Mesendoderm (in vitro differentiated cells): ENCODE data around the gene GNA15.
A peak's percentile ranks its signal among the peaks of the same experiment; 100 is the strongest.

Source experiments
- DNase-seq: peaks from one replicate; pipeline ENCODE4 v3.0.0; 2013
- H2AK5ac ChIP-seq: 2 replicates; pipeline ENCODE4 v1.6.1; 2013; ENCODE audit warnings: low read length, inconsistent platforms
- H2BK120ac ChIP-seq: 2 replicates; pipeline ENCODE4 v1.6.1; 2013; ENCODE audit warnings: low read depth, mild to moderate bottlenecking, low read length, moderate library complexity, mixed read lengths
- H2BK15ac ChIP-seq: replicated peaks from 2 replicates; pipeline ENCODE4 v1.6.1; 2013; ENCODE audit warnings: low read depth, mild to moderate bottlenecking, moderate library complexity
- H2BK5ac ChIP-seq: 2 replicates; pipeline ENCODE4 v1.6.1; 2013; ENCODE audit warnings: low read length, inconsistent platforms
- H3K18ac ChIP-seq: 2 replicates; pipeline ENCODE4 v1.6.1; 2013; ENCODE audit warnings: mild to moderate bottlenecking, low read length, mixed read lengths
- H3K23ac ChIP-seq: one replicate; pipeline ENCODE4 v1.6.1; 2013; ENCODE audit warnings: low read length
- H3K27ac ChIP-seq: 2 replicates; pipeline ENCODE4 v1.5.1; 2013; ENCODE audit warnings: low read depth, mild to moderate bottlenecking, inconsistent platforms, low read length, moderate library complexity
- H3K27me3 ChIP-seq: 2 replicates; pipeline ENCODE4 v1.6.1; 2013; ENCODE audit warnings: low read length, control low read depth, mild to moderate bottlenecking, inconsistent platforms; ENCODE audit not compliant: insufficient read depth, poor library complexity
- H3K36me3 ChIP-seq: 2 replicates; pipeline ENCODE4 v1.6.1; 2013; ENCODE audit warnings: low read length, inconsistent platforms; ENCODE audit not compliant: control insufficient read depth, insufficient read depth
- H3K4ac ChIP-seq: one replicate; pipeline ENCODE4 v1.6.1; 2013; ENCODE audit warnings: low read depth, mild to moderate bottlenecking, low read length, moderate library complexity
- H3K4me1 ChIP-seq: 2 replicates; pipeline ENCODE4 v1.6.1; 2013; ENCODE audit warnings: low read depth, low read length, inconsistent platforms; ENCODE audit not compliant: control insufficient read depth
- H3K4me2 ChIP-seq: 2 replicates; pipeline ENCODE4 v1.6.1; 2013; ENCODE audit warnings: low read length
- H3K4me3 ChIP-seq: 2 replicates; pipeline ENCODE4 v1.5.1; 2013; ENCODE audit warnings: mild to moderate bottlenecking, low read length
- H3K56ac ChIP-seq: one replicate; pipeline ENCODE4 v1.6.1; 2013; ENCODE audit warnings: low read length
- H3K79me1 ChIP-seq: 2 replicates; pipeline ENCODE4 v1.6.1; 2013; ENCODE audit warnings: low read length, inconsistent platforms
- H3K79me2 ChIP-seq: 2 replicates; pipeline ENCODE4 v1.6.1; 2013; ENCODE audit warnings: mild to moderate bottlenecking, low read length; ENCODE audit not compliant: control insufficient read depth, insufficient read depth
- H3K9ac ChIP-seq: 2 replicates; pipeline ENCODE4 v1.6.1; 2013; ENCODE audit warnings: low read length, inconsistent platforms
- H4K5ac ChIP-seq: one replicate; pipeline ENCODE4 v1.6.1; 2013; ENCODE audit warnings: low read length
- H4K8ac ChIP-seq: one replicate; pipeline ENCODE4 v1.6.1; 2013; ENCODE audit warnings: low read depth, mild to moderate bottlenecking, control low read depth, low read length, moderate library complexity
- whole genome bisulfite sequencing: extraction: QIAGEN DNeasy Blood & Tissue Kit; methylation state at CpG from one replicate; pipeline ENCODE4 v1.1.7; 2013; ENCODE audit warnings: low lambda C conversion rate, missing lambda C conversion rate; ENCODE audit not compliant: insufficient coverage; ENCODE audit errors: extremely low coverage; 5-methylcytosine and 5-hydroxymethylcytosine counted together

GNA15 gene

GRCh38 chr19:3183721-3184641 is 48.1 kb downstream of the GNA15 start:
- no peak for DNase-seq
- Histone ChIP-seq H2BK15ac (no peak overlapping the region), H3K18ac (no peak overlapping the region), H3K23ac (no peak overlapping the region), H3K9ac (no peak overlapping the region), H3K4ac (no peak overlapping the region), H3K27me3 (no peaks in the 10 kb centered on the region), H3K4me3 (no peak overlapping the region), H3K36me3 (no peaks in the 10 kb centered on the region), H2BK5ac (no peak overlapping the region), H4K8ac (no peak overlapping the region), H2AK5ac (no peak overlapping the region), H3K4me2 (no peak overlapping the region), H4K5ac (no peak overlapping the region), H3K56ac (no peak overlapping the region), H2BK120ac (no peak overlapping the region), H3K79me2 (peaks cover 30% of the 10 kb centered on the region), H3K4me1 (peaks cover 3% of the 10 kb centered on the region), H3K79me1 (peaks cover 13% of the 10 kb centered on the region), H3K27ac (no peak overlapping the region)
- no CpG with 5 or more reads among the region's 13 CpGs for WGBS

- Histone ChIP-seq H3K56ac (peak overlapping the region; percentile 79), H4K5ac (peak overlapping the region; percentile 94)
These were observed 49.1 kb downstream of the GNA15 start for GRCh38 chr19:3184847-3185460.

GRCh38 chr19:3185461-3186159 is 49.8 kb downstream of the GNA15 start, which contains the start of gene NCLN:
NCLN (plus strand) TSS chr19:3185930; CDS start chr19:3186031, 101 bp downstream.
- H3K79me1 ChIP-seq, result peaks cover 18% of the 10 kb centered on the region

More at GRCh38 chr19:3184847-3185460, 49.1 kb downstream of the GNA15 start:
- Histone ChIP-seq H3K4me2 (peak overlapping the region; percentile 93), H3K27ac (no peak overlapping the region), H2BK5ac (no peak overlapping the region), H3K79me2 (peaks cover 40% of the 10 kb centered on the region), H2BK120ac (no peak overlapping the region), H3K4me1 (peaks cover 3% of the 10 kb centered on the region), H4K8ac (no peak overlapping the region), H3K18ac (no peak overlapping the region), H3K27me3 (no peaks in the 10 kb centered on the region), H3K4me3 (peak overlapping the region; percentile 35), H3K4ac (no peak overlapping the region), H2BK15ac (no peak overlapping the region), H3K9ac (peak overlapping the region; percentile 56), H3K23ac (no peak overlapping the region), H3K79me1 (peaks cover 16% of the 10 kb centered on the region), H2AK5ac (no peak overlapping the region), H3K36me3 (no peaks in the 10 kb centered on the region)
- WGBS, result no CpG with 5 or more reads among the region's 14 CpGs
- no peak for DNase-seq

GRCh38 chr19:3186160-3186688 is 50.4 kb downstream of the GNA15 start:
- Histone ChIP-seq H2BK15ac (no peak overlapping the region), H3K56ac (peak overlapping the region; percentile 99), H3K36me3 (no peaks in the 10 kb centered on the region), H4K8ac (no peak overlapping the region), H3K4me1 (peaks cover 3% of the 10 kb centered on the region), H4K5ac (no peak overlapping the region), H2AK5ac (no peak overlapping the region), H3K23ac (no peak overlapping the region), H3K27ac (no peak overlapping the region), H3K18ac (peak overlapping the region; percentile 5), H2BK5ac (no peak overlapping the region), H3K4me3 (peak overlapping the region; percentile 92), H3K4me2 (peak overlapping the region; percentile 87), H3K9ac (peak overlapping the region; percentile 96), H2BK120ac (no peak overlapping the region), H3K79me1 (peaks cover 18% of the 10 kb centered on the region), H3K79me2 (peaks cover 51% of the 10 kb centered on the region), H3K4ac (no peak overlapping the region), H3K27me3 (no peaks in the 10 kb centered on the region)
- WGBS, result no CpG with 5 or more reads among the region's 38 CpGs
- DNase-seq, result no peak

More at GRCh38 chr19:3185461-3186159, 49.8 kb downstream of the GNA15 start, which contains the start of gene NCLN:
- Histone ChIP-seq H3K4ac (no peak within 1 kb of the TSS), H4K5ac (peak within 1 kb of the TSS; percentile 94), H3K23ac (no peak within 1 kb of the TSS), H3K56ac (peak within 1 kb of the TSS; percentile 99), H2BK15ac (no peak within 1 kb of the TSS), H4K8ac (no peak within 1 kb of the TSS), H3K27ac (peak within 1 kb of the TSS; percentile 17), H2BK120ac (no peak within 1 kb of the TSS), H3K27me3 (no peaks in the 10 kb centered on the region), H3K4me3 (peak within 1 kb of the TSS; percentile 92), H2AK5ac (no peak within 1 kb of the TSS), H3K9ac (peak within 1 kb of the TSS; percentile 96), H2BK5ac (peak within 1 kb of the TSS; percentile 61), H3K4me1 (peaks cover 3% of the 10 kb centered on the region), H3K18ac (peak within 1 kb of the TSS; percentile 5), H3K4me2 (peak within 1 kb of the TSS; percentile 93), H3K36me3 (no peaks in the 10 kb centered on the region), H3K79me2 (peaks cover 45% of the 10 kb centered on the region)
- DNase-seq, result peak; percentile 98
- no CpG with 5 or more reads among the region's 69 CpGs for WGBS

- Histone ChIP-seq H3K27ac (no peak overlapping the region), H3K4me1 (peaks cover 3% of the 10 kb centered on the region), H4K8ac (no peak overlapping the region), H3K4ac (no peak overlapping the region), H2BK5ac (no peak overlapping the region), H3K9ac (peak overlapping the region; percentile 96), H4K5ac (no peak overlapping the region), H3K27me3 (no peaks in the 10 kb centered on the region), H3K18ac (no peak overlapping the region), H3K36me3 (no peaks in the 10 kb centered on the region), H3K79me2 (peaks cover 56% of the 10 kb centered on the region), H3K23ac (no peak overlapping the region), H2AK5ac (no peak overlapping the region), H3K79me1 (peaks cover 19% of the 10 kb centered on the region), H2BK15ac (no peak overlapping the region), H3K56ac (peak overlapping the region; percentile 99), H2BK120ac (no peak overlapping the region), H3K4me3 (peak overlapping the region; percentile 92), H3K4me2 (peak overlapping the region; percentile 87)
- no peak for DNase-seq
- no CpG with 5 or more reads among the region's 23 CpGs for WGBS
These were observed 51.2 kb downstream of the GNA15 start for GRCh38 chr19:3186891-3187661.
